GM18511 (cell line): Measurements from ENCODE around the gene DIABLO.
"Not testable (repeated sequence)": the region's sequence is repeated elsewhere in the genome, so short reads cannot be mapped to it uniquely, and the experiment has no call there.

Experiments
- ATAC-seq: cut with Tn5 transposase; IDR thresholded peaks from one replicate; pipeline ENCODE4 v1.9.1; 2021; ENCODE audit warnings: mild to moderate bottlenecking, moderate library complexity; ENCODE audit not compliant: unreplicated experiment

Gene DIABLO

GRCh38 chr12:122190842-122191668, 34.8 kb downstream of the DIABLO start:
- no peak for ATAC-seq

- ATAC-seq: no peak
Measured at GRCh38 chr12:122189626-122190475, 36.0 kb downstream of the DIABLO start.

- ATAC-seq: no peak
Measured at GRCh38 chr12:122187466-122187865, 38.4 kb downstream of the DIABLO start.

GRCh38 chr12:122185494-122186082, 40.3 kb downstream of the DIABLO start:
- no peak for ATAC-seq

GRCh38 chr12:122185079-122185478, 40.8 kb downstream of the DIABLO start:
- ATAC-seq: no peak

- ATAC-seq: no peak
Measured at GRCh38 chr12:122184517-122184916, 41.3 kb downstream of the DIABLO start.

GRCh38 chr12:122183588-122183940, 42.3 kb downstream of the DIABLO start:
- ATAC-seq: no peak

- no peak for ATAC-seq
Measured at GRCh38 chr12:122182887-122183587, 42.8 kb downstream of the DIABLO start, which contains the start of gene LRRC43. LRRC43 (plus strand) TSS chr12:122183123; CDS start chr12:122183145, 22 bp downstream.

GRCh38 chr12:122176473-122176872, 49.4 kb downstream of the DIABLO start:
- ATAC-seq: not testable (repeated sequence)

- ATAC-seq: no peak
Measured at GRCh38 chr12:122174155-122174845, 51.6 kb downstream of the DIABLO start, which contains the start of gene IL31. IL31 (minus strand) TSS chr12:122174221; CDS start chr12:122174172, 49 bp downstream.

- ATAC-seq: no peak
Measured at GRCh38 chr12:122172262-122172939, 53.5 kb downstream of the DIABLO start.

- ATAC-seq: no peak
Measured at GRCh38 chr12:122171399-122171798, 54.5 kb downstream of the DIABLO start.

- ATAC-seq: no peak
Measured at GRCh38 chr12:122168492-122168891, 57.4 kb downstream of the DIABLO start.

GRCh38 chr12:122167356-122167925, 58.4 kb downstream of the DIABLO start:
- no peak for ATAC-seq

GRCh38 chr12:122166422-122167349, 59.2 kb downstream of the DIABLO start:
- ATAC-seq: no peak

- ATAC-seq: no peak
Measured at GRCh38 chr12:122162976-122163375, 62.9 kb downstream of the DIABLO start.

- ATAC-seq: no peak
Measured at GRCh38 chr12:122161682-122162081, 64.2 kb downstream of the DIABLO start.

GRCh38 chr12:122160761-122161160, 65.1 kb downstream of the DIABLO start:
- ATAC-seq: no peak
